ENCODE measurements around the gene TEX35.
A peak's percentile ranks its signal among the peaks of the same experiment; 100 is the strongest.

The TEX35 gene

DNA sequence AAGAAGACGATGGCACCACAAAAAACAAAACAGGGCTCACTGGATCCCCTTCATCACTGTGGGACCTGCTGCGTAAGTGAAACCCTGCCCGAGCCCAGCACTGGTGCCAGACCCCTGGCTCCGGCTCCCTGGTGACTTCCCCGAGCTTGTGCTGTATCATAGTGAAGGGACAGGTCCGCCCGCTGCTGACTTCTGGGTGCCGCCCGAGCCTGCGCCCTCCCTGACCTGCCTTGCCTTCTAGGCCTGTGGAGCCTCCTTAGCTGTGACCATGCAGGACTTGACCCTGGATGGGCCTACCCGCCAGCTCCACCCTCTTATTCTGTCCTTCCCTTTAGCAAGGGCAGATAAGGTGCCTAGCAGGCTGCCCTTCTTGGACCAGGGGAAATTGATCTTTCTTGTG lies 7.9 kb downstream of the TEX35 start:
- DNase-seq (ENCODE audit: low spot score): no peak

DNA sequence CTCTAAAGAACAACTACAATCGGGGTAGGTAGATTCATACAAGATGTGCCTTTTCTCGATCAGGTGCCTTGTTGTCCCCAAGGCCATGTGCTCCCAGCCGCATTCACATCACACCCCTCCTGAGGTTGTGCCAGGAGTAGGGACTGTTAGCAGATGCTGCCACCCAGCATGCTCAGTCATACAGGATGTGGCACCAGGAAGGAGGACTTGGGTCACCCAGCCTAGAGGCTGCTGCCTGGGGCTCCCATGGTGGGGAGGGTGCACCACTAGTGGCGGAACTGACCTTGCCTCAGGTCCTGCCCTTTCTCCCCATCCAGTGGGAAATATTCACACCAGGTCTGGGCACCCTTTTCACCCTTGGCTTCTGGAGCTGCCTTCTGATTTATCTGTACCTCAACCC lies 8.3 kb downstream of the TEX35 start:
- DNase-seq (ENCODE audit: low spot score): no peak

DNA sequence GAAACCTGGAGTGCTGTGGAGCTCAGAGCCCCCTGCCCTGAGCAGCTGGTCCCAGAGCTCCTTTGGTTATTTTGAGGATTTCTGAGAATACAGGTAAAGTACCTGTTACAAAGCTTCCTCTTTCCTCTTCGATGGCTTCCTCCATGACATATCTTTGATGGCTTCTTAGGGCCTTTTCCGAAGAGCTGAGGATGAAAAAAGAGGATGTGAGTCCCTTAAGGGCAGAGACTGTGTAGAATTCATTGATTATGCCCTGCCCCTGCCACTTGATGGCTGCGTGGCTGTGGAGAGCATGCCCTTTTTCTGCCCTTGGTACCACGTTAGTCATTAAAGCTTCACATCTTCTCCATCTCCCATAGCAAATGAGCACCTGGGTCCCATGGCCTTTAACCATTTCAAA lies 14.2 kb downstream of the TEX35 start:
- no peak for DNase-seq (ENCODE audit: low spot score)

DNA sequence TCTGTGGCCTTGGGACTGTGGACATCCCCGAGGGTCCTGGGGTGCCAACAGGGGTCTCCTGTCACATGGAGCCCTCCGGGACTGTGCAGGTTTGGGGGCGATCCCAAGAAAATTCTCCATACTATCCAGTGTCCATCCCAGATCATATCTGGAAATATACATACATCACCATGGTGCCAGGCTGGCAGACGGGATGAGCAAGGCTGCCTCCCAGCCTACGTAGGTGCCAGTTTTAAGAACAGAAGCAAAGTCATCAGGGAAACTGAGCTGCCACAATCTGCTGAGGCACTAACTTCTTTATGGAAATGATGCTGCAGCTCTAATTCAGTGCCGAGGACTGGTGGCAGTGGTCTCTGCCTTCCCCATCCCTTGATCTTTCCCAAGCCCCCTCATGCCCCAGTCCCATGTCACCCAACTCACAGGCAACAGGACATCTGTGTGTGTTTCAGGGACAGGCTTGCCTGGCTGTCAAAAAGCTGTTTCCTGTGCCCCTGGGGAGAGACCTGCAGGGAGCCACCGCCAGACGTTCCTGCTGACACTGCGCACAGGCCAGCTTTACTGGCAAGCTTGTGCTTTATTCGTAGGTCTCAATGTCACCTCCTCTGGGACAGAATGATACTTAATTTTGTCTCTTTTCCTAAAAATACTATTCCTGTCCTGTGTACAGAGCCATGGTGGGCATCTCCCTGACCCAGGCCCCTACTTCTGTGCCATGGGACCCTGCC lies 15.5 kb downstream of the TEX35 start:
- DNase-seq (ENCODE audit: low spot score): no peak

DNA sequence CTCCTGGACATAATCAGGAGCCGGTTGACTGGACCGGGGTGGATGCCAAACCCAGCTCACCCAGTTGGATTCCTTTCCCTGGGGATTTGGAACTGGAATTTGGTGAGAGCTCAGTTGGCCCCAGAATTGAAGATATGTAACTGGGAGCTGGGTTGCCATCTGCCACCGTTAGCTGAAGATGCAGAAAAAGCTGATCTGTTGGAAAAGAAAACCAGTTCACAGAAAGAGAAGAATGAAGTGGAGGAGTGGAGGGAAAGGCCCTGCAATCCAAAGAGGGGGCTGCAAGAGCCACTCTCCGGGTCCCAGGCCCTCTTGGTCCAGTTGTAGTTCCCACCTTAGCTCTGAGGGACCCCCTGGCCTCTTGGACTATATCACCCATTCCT lies 16.0 kb downstream of the TEX35 start:
- no peak for DNase-seq (ENCODE audit: low spot score)

DNA sequence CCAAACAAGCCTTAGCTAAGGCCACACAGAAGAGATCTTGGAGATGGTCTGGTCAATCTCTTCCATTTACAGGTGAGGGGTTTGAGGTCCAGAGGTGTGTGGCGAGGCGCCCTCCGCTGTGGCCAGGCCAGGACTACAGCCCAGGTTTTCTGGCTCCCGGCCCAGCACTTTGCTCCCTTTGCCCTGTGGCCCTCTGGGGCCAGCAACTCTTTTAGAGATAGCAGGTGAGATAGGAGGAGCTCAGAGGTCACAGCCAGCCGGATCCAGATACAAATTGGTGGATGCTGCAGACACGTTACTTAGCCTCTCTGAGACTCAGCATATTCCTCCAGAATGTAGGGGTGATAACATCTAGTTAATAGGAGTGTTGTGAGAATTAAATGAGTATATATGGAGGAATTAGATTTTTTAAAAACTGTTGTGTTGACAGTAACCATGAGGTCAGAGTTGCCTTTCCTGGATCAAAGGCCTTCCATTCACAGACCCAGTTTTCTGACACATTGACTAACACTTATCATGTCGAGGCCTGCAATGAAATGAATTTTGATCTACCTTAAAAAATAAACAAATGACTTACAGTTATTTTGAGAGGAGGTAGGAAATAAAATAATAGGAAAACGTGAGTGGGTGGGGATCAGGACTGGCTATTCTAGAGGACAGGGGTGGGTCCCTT lies 16.6 kb downstream of the TEX35 start:
- no peak for DNase-seq (ENCODE audit: low spot score)

DNA sequence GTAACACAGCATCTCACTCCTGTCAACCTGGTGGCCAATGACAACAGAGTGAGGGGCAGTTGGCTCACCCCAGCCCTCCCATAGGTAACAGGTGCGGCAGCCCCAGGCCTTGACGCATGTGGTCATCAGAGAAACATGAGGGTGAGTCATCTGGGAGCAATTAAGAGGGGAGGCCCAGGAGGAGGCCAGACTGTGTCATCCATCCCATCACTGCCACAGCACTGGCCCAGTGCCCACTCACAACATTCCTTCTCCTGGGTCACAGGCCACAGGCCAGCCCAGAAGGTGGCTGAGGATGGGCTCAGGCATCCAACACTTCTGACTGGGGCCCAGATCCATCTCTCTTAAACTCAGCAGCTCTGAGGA lies 17.1 kb downstream of the TEX35 start:
- DNase-seq (ENCODE audit: low spot score): peak; percentile 98

DNA sequence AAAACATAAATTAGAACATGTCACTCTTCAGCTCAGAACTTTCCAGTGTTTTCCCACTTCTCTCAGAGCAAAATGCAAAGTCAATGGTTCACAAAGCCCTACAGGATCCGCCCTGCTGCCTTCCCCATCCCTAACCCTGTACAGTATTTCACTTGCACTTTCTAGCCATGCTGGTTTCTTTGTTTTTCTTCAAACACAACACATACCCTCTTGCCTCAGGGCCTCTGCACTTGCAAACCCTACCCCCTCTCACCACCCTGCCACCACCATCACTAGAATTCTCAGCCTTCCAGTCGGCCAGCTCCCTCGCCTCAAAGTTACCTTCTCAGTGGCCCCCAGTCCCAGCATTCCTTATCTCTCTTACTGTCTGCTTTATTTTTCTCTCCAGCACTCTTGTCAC lies 17.6 kb downstream of the TEX35 start:
- no peak for DNase-seq (ENCODE audit: low spot score)

DNA sequence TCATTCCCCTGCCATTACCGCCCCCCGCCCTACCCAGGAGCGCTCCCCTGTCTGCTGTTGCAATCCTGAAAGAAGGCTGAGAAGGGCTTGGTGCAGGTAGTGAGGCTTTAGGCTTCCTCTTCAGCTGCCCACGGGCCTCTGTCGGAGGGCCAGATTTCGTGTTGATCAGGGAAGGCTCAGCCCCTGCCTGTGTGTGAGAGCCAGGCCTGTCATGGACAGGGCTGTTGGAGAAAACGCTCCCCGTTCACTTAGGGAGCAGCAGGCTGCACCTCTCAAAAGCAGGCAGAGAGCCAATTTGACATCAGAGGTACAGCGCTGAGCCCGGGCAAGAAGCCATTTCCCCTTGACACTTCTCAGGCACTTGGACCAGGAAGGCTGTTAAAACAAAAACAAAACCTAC lies 19.0 kb downstream of the TEX35 start:
- DNase-seq (ENCODE audit: low spot score): no peak

DNA sequence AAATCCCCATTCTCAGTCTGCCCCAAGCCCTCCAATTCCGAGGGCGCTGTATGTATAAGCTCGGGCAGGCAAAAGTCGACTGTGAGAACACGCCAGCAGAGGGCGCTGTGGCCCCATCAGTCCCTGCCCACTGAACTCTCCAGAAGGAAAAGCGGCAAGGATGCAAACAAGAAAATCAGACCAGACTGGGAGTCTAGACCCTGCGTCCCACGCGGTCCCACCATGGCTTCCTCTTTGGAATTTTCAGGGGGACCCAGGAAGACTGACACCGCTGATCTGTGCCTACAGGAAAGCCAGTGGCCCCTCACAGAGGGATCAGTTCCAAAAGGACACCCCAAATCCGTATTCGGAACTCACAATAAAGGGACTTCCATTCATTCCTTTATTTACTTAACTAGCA lies 19.5 kb downstream of the TEX35 start:
- DNase-seq (ENCODE audit: low spot score): peak; percentile 76

DNA sequence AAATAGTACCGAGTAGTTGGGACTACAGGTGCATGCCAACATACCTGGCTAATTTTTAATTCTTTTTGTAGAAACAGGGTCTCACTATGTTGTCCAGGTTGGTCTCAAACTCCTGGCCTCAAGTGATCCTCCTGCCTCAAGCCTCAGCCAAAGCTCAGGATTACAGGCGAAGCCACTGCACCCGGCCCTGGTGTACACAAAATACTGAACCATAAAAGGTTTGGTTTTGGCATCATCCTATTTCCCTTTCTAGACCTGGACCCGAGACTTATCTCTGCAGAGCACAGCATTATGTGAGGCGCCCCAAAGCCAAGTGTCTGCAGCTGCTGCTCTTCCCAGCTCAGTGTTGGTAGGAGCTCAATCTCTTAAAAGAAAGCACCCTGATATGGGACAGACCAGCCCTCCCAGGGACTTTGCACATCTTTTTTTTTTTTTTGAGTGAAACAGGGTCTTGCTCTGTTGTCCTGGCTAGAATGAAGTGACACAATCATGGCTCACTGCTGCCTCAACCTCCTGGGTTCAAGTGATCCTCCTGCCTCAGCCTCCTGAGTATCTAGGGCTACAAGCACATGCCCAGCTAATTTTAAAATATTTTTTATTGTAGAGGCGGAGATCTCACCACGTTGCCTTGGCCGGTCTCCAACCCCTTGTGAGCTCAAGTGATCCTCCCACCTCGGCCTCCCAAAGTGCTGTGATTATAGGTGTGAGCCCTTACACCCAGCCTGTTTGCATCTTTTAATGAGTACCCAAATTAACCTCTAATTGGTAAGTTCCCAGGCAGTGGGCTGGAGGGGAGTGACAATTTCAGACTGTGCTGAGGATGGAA lies 20.4 kb downstream of the TEX35 start:
- DNase-seq (ENCODE audit: low spot score): no peak

DNA sequence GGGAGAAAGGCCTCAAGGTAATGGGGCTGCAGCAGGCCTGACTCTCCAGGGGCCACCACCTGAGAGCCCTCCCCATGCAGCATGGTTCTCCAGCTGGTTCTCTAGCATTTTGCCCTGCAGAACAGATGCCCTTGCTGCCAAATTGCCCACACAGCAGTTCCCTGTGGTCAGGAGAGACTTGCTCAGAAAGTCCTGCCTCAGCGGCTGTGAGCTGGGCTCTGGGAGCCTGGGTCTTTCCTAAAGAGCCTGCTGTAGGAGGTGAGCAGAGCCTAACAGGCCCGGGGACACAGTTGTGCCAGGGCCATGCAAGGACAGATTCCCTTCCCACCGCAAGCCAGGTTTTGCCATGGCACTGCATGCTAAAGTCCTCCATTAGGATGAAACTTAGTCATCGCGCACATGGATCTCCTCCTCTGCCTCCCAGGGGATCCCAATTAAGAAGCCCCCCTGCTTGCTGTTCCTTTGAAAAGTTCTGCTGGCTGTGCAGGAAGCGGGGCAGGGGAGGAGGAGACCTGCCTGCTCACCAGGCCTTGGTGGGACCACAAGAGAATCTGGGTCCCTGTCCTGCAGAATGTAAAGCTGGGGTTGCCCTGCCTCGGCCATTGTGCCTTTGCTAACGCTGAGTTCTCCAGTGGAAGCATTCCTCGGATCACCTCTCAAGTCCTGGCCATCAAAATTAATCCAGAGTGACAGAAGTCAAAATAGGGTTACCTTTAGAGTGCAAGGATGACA lies 21.4 kb downstream of the TEX35 start:
- DNase-seq (ENCODE audit: low spot score): no peak

DNA sequence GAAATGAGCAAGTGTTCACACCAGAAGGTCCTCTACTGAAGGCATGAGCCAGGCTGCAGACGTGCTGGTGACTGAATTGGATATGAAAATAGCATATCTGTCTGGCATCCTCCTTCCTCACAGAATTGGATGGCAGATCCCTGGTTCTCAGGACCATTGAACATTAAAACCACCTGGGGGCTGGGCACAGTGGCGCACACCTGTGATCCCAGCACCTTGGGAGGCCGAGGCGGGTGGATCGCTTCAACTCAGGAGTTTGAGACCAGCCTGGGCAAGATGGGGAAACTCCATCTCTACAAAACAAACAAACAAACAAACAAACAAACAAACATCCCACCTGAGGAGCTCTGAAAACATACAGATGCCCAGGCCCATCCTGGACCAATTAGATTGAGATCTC lies 23.4 kb downstream of the TEX35 start:
- no peak for DNase-seq (ENCODE audit: low spot score)

DNA sequence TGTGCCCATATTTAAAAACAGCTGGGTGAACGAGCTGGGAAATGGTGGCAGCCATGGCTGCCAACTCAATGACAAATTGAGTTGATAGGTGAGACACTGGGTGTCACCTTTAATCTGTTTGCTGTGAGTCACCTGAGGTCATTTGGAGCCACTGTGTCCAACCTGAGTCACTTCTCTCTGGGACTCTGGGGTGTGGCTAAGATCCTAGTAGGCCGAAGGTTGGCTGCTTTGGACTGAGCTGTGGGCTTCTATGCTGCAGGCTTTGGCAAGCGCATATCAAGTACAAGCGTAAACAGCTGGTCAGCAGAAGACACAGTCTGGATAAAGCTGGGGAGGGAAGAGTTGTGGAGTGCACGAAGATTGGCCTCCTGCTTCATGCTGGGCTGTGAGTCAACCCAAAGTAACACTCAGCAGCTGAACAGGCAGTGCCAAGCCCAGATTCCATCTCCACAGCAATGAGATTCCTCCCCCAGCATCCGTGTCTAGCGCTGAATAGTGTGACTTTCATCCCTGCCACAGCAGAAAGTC lies 24.0 kb downstream of the TEX35 start:
- DNase-seq (ENCODE audit: low spot score): peak; percentile 90

DNA sequence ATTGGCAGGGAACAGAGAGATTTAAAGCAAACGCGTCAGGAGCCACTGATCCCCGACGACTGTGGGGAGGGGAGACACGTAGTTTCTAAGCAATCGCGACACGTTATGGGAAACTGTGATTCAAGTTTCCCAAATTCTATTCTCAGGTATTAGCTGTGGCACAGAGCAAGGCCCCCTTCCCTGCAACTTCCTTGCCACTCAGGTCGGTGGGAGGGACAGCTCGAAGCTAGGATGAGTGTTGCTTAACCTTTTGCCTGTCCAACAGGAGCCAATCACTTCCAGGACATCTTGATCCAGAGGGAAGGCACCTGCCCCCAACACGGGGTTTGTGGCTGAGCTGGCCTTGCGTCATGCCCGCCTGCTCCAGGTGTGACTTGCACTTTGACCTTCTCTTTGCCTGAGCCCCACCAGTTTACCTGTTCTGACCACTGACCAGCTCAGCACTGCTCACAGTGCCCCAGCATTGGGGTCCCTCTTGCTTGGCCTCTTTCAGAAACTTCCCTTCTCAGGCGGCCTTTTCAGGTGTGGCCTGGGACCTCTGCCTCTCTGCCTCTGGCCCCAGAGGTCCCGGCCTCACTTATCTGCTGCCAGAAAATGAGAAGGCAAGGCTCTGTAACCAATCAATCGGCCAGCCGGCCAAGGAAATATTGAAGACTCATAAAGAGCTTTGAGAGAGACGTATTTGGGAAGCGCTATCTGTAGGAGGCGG lies 24.6 kb downstream of the TEX35 start:
- peak; percentile 47 for DNase-seq (ENCODE audit: low spot score)

DNA sequence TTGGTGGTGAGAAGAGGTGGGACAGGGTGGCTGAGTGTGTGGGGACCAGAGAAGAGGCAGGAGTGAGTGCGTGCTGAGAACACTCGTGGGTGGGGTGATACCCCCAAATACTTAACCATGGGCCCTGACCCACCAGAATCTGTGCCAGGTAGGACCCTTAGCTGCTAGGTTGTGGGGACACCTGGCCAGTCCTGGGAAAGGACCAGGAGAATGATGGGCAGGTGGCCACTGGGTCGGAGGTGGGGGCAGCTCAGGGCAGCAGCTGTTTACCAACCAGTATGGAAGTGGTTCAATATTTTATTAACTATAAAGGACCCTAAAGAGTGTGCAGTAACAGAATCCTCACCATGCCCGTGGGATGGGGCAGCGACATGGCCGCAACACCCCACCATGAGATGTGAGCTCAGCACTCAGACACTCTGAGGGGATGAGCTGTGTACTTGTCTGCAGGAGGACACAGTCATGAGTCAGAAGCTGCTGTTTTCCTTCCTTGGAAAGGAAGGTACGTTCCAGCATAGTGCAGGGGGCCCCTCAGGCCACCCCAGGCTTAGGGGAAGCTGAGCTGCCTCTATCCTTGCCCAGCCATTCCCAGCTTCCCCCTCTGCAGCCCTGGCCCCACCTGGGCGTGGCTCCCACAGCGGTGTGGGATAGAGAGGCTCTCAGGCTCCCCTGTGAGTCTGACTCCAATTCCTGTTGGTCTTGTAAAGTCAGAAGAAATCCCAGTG lies 25.4 kb downstream of the TEX35 start:
- DNase-seq (ENCODE audit: low spot score): peak; percentile 67

DNA sequence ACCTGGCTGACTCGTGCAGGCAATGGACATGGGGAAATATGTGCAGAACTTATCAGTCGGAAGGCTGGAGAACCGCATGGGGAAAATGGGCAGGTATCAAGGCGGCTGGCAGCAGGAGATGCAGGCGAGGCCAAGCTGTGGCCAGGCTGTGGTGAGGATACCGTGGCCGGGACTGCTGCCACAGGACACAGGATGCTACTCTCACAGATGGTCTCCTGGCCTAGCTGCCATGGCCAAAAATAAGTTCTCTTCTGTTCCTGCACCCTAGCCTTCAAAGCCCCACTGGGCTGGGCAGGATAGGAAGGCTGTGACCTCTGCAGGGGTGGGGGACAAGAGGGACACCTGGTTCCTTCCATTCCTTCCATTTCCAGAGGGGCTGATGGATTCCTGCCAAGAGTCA lies 26.4 kb downstream of the TEX35 start:
- DNase-seq (ENCODE audit: low spot score): no peak

DNA sequence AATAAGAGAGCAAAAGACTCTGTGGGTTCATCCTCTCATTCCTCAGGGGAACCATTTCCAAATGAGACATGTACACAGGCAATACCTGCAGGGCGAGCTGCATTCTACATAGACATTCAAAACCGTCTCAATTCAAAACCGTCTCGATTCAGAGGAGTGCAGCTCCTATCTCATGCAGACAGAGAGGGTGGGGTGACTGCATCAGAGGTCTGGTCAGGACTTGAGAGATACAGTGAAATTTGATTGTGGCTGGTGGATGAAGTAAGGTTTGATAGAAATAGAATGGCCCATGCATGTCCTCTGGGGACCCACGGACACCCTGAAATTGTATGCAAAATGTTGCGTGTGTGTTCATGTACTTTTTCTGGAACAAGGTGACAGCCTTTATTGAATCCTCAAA lies 27.3 kb downstream of the TEX35 start:
- DNase-seq (ENCODE audit: low spot score): no peak

DNA sequence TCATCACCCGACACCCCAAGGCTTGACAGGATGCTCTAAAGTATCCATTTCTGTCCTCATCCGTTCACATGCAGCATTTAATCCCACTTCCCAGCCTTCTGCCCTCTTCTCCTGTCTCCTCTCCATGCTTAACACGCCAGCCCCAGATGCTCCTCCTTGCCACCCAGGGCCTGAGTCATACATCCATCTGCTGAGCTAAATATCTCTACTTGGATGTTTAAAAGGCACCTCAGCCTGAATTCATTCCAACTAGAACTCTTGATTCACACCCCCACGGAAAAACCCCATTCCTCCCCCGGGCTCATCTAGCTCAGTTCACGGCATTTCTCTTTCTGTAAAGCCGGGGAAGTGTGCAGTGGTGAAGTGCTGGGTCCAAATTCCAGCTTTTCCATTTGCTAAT lies 27.7 kb downstream of the TEX35 start:
- peak; percentile 75 for DNase-seq (ENCODE audit: low spot score)

DNA sequence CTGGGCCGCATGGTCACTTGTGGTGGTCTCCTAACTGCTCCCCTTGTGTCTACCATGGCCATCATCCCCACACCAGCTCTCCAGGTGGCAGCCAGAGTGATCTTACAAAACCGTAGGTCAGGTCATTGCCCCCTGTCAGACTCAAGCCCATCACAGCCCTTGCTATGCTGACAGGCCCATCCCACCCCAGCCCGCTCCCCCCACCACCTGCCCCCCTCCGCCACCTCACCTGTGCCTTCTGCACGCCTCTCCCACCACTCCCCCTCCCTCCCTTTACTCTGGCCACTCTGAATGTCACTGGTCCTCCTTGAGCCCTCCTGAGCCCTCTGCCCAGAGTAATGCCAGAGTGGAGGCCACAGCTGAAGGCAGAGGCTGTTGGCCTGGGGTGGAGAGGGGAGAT lies 28.5 kb downstream of the TEX35 start:
- no peak for DNase-seq (ENCODE audit: low spot score)
